Upper lobe of left lung (tissue), 4 donors: ENCODE results near the gene CRTC1.

ENCODE experiments used
- EP300 ChIP-seq, 4 donors: sonication (generic); formaldehyde crosslinking; IDR thresholded peaks; one replicate each; pipeline ENCODE4 v1.5.1; 2017; ENCODE audit warnings: antibody characterized with exemption in 4 of 4, control low read depth in 2 of 4
- POLR2A ChIP-seq, 4 donors: fragments of 450-650 bp; IDR thresholded peaks; one replicate each; pipeline ENCODE4 v1.5.1; 2016 to 2017; ENCODE audit warnings: antibody characterized with exemption in 4 of 4, mild to moderate bottlenecking in 2 of 4
- POLR2AphosphoS5 ChIP-seq, 2 donors: sonication (generic); formaldehyde crosslinking; IDR thresholded peaks; one replicate each; pipeline ENCODE4 v1.5.1; 2017; ENCODE audit warnings: antibody characterized with exemption in 2 of 2
- TF ChIP-seq, protein P1 (sequence below), 6 experiments: fragments of 450-650 bp in 4 of 6; fragments of 200-600 bp in 2 of 6; sonication (generic) in 2 of 6; IDR thresholded peaks; one replicate each; pipeline ENCODE4 v1.5.1; 2016 to 2019; ENCODE audit warnings: antibody characterized with exemption in 6 of 6

DNA sequence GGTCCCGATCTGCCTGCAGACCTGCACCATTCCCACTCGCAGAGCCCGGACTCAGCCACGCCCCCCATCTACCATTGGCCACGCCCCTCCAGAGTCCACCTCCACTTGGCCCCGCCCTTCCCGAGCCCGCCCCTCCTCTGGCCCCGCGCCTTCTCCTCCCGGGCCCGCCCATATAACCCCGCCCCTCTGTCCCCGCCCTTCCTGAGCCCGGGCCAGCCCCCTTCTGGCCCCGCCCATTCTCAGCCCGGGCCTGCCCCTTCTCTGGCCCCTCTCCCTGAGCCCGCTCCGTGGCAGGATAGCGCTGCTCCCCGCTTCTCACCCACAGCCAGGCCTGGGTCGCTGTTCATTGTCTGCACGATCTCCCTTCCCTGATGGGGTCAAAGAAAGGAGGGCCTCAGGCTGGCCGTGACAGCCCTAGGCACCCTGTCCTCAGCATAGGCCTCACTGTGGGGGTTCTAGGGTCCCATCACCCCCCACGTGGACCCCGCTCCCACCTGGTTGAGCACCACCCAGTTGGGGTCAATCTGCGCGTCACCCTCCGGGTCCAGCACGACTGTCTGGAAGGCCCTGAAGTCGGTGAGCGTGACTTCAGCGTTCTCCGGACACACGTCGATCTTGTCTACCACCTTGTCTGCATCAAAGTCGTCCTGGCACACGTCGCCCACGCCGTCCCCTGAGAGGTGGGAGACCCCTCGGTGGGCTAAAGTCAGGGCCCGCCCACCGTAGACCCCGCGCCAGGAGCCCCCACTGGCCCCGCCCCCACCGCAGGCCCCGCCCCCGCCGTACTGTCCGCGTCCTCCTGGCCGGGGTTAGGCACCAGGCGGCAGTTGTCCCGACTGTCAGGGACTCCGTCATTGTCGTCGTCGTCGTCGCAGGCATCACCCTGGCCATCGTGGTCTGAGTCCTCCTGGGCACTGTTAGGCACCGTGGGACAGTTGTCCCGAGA lies 102.0 kb downstream of the CRTC1 start:
- TF ChIP-seq, protein P1, sequence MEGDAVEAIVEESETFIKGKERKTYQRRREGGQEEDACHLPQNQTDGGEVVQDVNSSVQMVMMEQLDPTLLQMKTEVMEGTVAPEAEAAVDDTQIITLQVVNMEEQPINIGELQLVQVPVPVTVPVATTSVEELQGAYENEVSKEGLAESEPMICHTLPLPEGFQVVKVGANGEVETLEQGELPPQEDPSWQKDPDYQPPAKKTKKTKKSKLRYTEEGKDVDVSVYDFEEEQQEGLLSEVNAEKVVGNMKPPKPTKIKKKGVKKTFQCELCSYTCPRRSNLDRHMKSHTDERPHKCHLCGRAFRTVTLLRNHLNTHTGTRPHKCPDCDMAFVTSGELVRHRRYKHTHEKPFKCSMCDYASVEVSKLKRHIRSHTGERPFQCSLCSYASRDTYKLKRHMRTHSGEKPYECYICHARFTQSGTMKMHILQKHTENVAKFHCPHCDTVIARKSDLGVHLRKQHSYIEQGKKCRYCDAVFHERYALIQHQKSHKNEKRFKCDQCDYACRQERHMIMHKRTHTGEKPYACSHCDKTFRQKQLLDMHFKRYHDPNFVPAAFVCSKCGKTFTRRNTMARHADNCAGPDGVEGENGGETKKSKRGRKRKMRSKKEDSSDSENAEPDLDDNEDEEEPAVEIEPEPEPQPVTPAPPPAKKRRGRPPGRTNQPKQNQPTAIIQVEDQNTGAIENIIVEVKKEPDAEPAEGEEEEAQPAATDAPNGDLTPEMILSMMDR (IDR thresholded peaks at IDR 0.05): no peak
- TF ChIP-seq POLR2A (IDR thresholded peaks at IDR 0.05) (no peak), POLR2AphosphoS5 (IDR thresholded peaks at IDR 0.05) (no peak), EP300 (IDR thresholded peaks at IDR 0.05) (no peak)
